ENCODE results near the gene BOK.
"Not testable (repeated sequence)": the region's sequence is repeated elsewhere in the genome, so short reads cannot be mapped to it uniquely, and the experiment has no call there.

Gene BOK

GRCh38 chr2:241560162-241560882 lies 1.8 kb downstream of the BOK start:
- peaks cover 8% of the 10 kb centered on the region for H3K27me3 ChIP-seq (ENCODE audit: insufficient read depth, low read length)
- H3K36me3 ChIP-seq (ENCODE audit: insufficient read depth, low read length) = peaks cover 4% of the 10 kb centered on the region; the same call in 1 of the 2 replicates
- peak overlapping the region; percentile 84 for H3K4me3 ChIP-seq (ENCODE audit: low read length)
- 84% methylated on average over 18 of the region's 18 CpGs for WGBS
- peaks cover 7% of the 10 kb centered on the region; the same call in 1 of the 2 replicates for H3K9me3 ChIP-seq (ENCODE audit: insufficient read depth, low read depth, low read length)
- H3K4me1 ChIP-seq (ENCODE audit: insufficient read depth, low read length) = no peaks in the 10 kb centered on the region; the same call in 1 of the 2 replicates
- no peak overlapping the region for H3K9ac ChIP-seq (ENCODE audit: low read depth, low read length)
- H3K27ac ChIP-seq (ENCODE audit: low read depth, low read length) = no peak overlapping the region

GRCh38 chr2:241560883-241561474 lies 2.4 kb downstream of the BOK start:
- no peak overlapping the region for H3K4me3 ChIP-seq (ENCODE audit: low read length)
- H3K4me1 ChIP-seq (ENCODE audit: insufficient read depth, low read length) = no peaks in the 10 kb centered on the region; the same call in 1 of the 2 replicates
- WGBS = 89% methylated on average over 17 of the region's 19 CpGs
- peaks cover 7% of the 10 kb centered on the region; the same call in 1 of the 2 replicates for H3K9me3 ChIP-seq (ENCODE audit: insufficient read depth, low read depth, low read length)
- H3K27me3 ChIP-seq (ENCODE audit: insufficient read depth, low read length) = peaks cover 8% of the 10 kb centered on the region
- H3K27ac ChIP-seq (ENCODE audit: low read depth, low read length) = no peak overlapping the region
- H3K36me3 ChIP-seq (ENCODE audit: insufficient read depth, low read length) = peaks cover 4% of the 10 kb centered on the region; the same call in 1 of the 2 replicates
- H3K9ac ChIP-seq (ENCODE audit: low read depth, low read length) = no peak overlapping the region

GRCh38 chr2:241561832-241562231 lies 3.3 kb downstream of the BOK start:
- H3K4me1 ChIP-seq (ENCODE audit: insufficient read depth, low read length) = no peaks in the 10 kb centered on the region; the same call in 1 of the 2 replicates
- H3K36me3 ChIP-seq (ENCODE audit: insufficient read depth, low read length) = peaks cover 4% of the 10 kb centered on the region; the same call in 1 of the 2 replicates
- no peak overlapping the region for H3K9ac ChIP-seq (ENCODE audit: low read depth, low read length)
- 73% methylated on average over 18 of the region's 18 CpGs for WGBS
- peaks cover 2% of the 10 kb centered on the region; the same call in 1 of the 2 replicates for H3K9me3 ChIP-seq (ENCODE audit: insufficient read depth, low read depth, low read length)
- peaks cover 8% of the 10 kb centered on the region for H3K27me3 ChIP-seq (ENCODE audit: insufficient read depth, low read length)
- H3K27ac ChIP-seq (ENCODE audit: low read depth, low read length) = no peak overlapping the region
- no peak overlapping the region for H3K4me3 ChIP-seq (ENCODE audit: low read length)

GRCh38 chr2:241562269-241562891 lies 3.8 kb downstream of the BOK start:
- H3K36me3 ChIP-seq (ENCODE audit: insufficient read depth, low read length) = peaks cover 4% of the 10 kb centered on the region; the same call in 1 of the 2 replicates
- H3K9ac ChIP-seq (ENCODE audit: low read depth, low read length) = no peak overlapping the region
- H3K4me1 ChIP-seq (ENCODE audit: insufficient read depth, low read length) = no peaks in the 10 kb centered on the region; the same call in 1 of the 2 replicates
- peaks cover 8% of the 10 kb centered on the region for H3K27me3 ChIP-seq (ENCODE audit: insufficient read depth, low read length)
- no peaks in the 10 kb centered on the region for H3K9me3 ChIP-seq (ENCODE audit: insufficient read depth, low read depth, low read length)
- WGBS = 94% methylated on average over 23 of the region's 23 CpGs
- H3K27ac ChIP-seq (ENCODE audit: low read depth, low read length) = no peak overlapping the region
- no peak overlapping the region for H3K4me3 ChIP-seq (ENCODE audit: low read length)

- Histone ChIP-seq H3K27ac (ENCODE audit: low read depth, low read length) (no peak overlapping the region), H3K27me3 (ENCODE audit: insufficient read depth, low read length) (peaks cover under 1% of the 10 kb centered on the region), H3K9ac (ENCODE audit: low read depth, low read length) (no peak overlapping the region), H3K9me3 (ENCODE audit: insufficient read depth, low read depth, low read length) (no peaks in the 10 kb centered on the region), H3K36me3 (ENCODE audit: insufficient read depth, low read length) (peaks cover 4% of the 10 kb centered on the region; the same call in 1 of the 2 replicates), H3K4me3 (ENCODE audit: low read length) (no peak overlapping the region), H3K4me1 (ENCODE audit: insufficient read depth, low read length) (no peaks in the 10 kb centered on the region; the same call in 1 of the 2 replicates)
- 90% methylated on average over 13 of the region's 13 CpGs for WGBS
Observed at GRCh38 chr2:241563031-241563507, 4.5 kb downstream of the BOK start.

GRCh38 chr2:241563571-241563980 lies 5.0 kb downstream of the BOK start:
- Histone ChIP-seq H3K9ac (ENCODE audit: low read depth, low read length) (no peak overlapping the region), H3K9me3 (ENCODE audit: insufficient read depth, low read depth, low read length) (no peaks in the 10 kb centered on the region), H3K36me3 (ENCODE audit: insufficient read depth, low read length) (peaks cover 4% of the 10 kb centered on the region; the same call in 1 of the 2 replicates), H3K4me1 (ENCODE audit: insufficient read depth, low read length) (no peaks in the 10 kb centered on the region; the same call in 1 of the 2 replicates), H3K4me3 (ENCODE audit: low read length) (no peak overlapping the region), H3K27me3 (ENCODE audit: insufficient read depth, low read length) (no peaks in the 10 kb centered on the region; the same call in 1 of the 2 replicates), H3K27ac (ENCODE audit: low read depth, low read length) (no peak overlapping the region)
- 90% methylated on average over 10 of the region's 10 CpGs for WGBS

- 89% methylated on average over 23 of the region's 23 CpGs for WGBS
- H3K4me1 ChIP-seq (ENCODE audit: insufficient read depth, low read length) = no peaks in the 10 kb centered on the region; the same call in 1 of the 2 replicates
- H3K9ac ChIP-seq (ENCODE audit: low read depth, low read length) = no peak overlapping the region
- no peak overlapping the region for H3K4me3 ChIP-seq (ENCODE audit: low read length)
- H3K36me3 ChIP-seq (ENCODE audit: insufficient read depth, low read length) = peaks cover 4% of the 10 kb centered on the region; the same call in 1 of the 2 replicates
- no peak overlapping the region for H3K27ac ChIP-seq (ENCODE audit: low read depth, low read length)
- no peaks in the 10 kb centered on the region; the same call in 1 of the 2 replicates for H3K27me3 ChIP-seq (ENCODE audit: insufficient read depth, low read length)
- H3K9me3 ChIP-seq (ENCODE audit: insufficient read depth, low read depth, low read length) = no peaks in the 10 kb centered on the region
Observed at GRCh38 chr2:241563981-241564595, 5.5 kb downstream of the BOK start.

- no peaks in the 10 kb centered on the region; the same call in 1 of the 2 replicates for H3K4me1 ChIP-seq (ENCODE audit: insufficient read depth, low read length)
- WGBS = 93% methylated on average over 34 of the region's 36 CpGs
- no peak overlapping the region for H3K4me3 ChIP-seq (ENCODE audit: low read length)
- no peak overlapping the region for H3K27ac ChIP-seq (ENCODE audit: low read depth, low read length)
- H3K27me3 ChIP-seq (ENCODE audit: insufficient read depth, low read length) = no peaks in the 10 kb centered on the region
- H3K9ac ChIP-seq (ENCODE audit: low read depth, low read length) = no peak overlapping the region
- H3K36me3 ChIP-seq (ENCODE audit: insufficient read depth, low read length) = peaks cover 4% of the 10 kb centered on the region; the same call in 1 of the 2 replicates
- no peaks in the 10 kb centered on the region for H3K9me3 ChIP-seq (ENCODE audit: insufficient read depth, low read depth, low read length)
Observed at GRCh38 chr2:241564596-241565410, 6.3 kb downstream of the BOK start.

- Histone ChIP-seq H3K4me3 (ENCODE audit: low read length) (no peak overlapping the region), H3K4me1 (ENCODE audit: insufficient read depth, low read length) (no peaks in the 10 kb centered on the region; the same call in 1 of the 2 replicates), H3K27me3 (ENCODE audit: insufficient read depth, low read length) (no peaks in the 10 kb centered on the region), H3K36me3 (ENCODE audit: insufficient read depth, low read length) (peaks cover 4% of the 10 kb centered on the region; the same call in 1 of the 2 replicates), H3K27ac (ENCODE audit: low read depth, low read length) (no peak overlapping the region), H3K9me3 (ENCODE audit: insufficient read depth, low read depth, low read length) (no peaks in the 10 kb centered on the region), H3K9ac (ENCODE audit: low read depth, low read length) (no peak overlapping the region)
- WGBS = 82% methylated on average over 10 of the region's 10 CpGs
Observed at GRCh38 chr2:241565411-241565810, 6.9 kb downstream of the BOK start.

GRCh38 chr2:241566021-241566420 lies 7.5 kb downstream of the BOK start:
- not testable (repeated sequence) for H3K36me3 ChIP-seq (ENCODE audit: insufficient read depth, low read length); H3K27ac ChIP-seq (ENCODE audit: low read depth, low read length); H3K27me3 ChIP-seq (ENCODE audit: insufficient read depth, low read length); H3K9me3 ChIP-seq (ENCODE audit: insufficient read depth, low read depth, low read length); H3K4me1 ChIP-seq (ENCODE audit: insufficient read depth, low read length); H3K9ac ChIP-seq (ENCODE audit: low read depth, low read length); H3K4me3 ChIP-seq (ENCODE audit: low read length)
- WGBS = 98% methylated on average over 11 of the region's 11 CpGs

Data from HUES64 (cell line).